ENCODE measurements around the gene TTLL5.
A peak's percentile ranks its signal among the peaks of the same experiment; 100 is the strongest.

TTLL5 gene

GRCh38 chr14:75702122-75702521 is 41.1 kb downstream of the TTLL5 start:
- DNase-seq, result no peak

GRCh38 chr14:75702616-75703261 is 41.7 kb downstream of the TTLL5 start:
- no peak for DNase-seq

GRCh38 chr14:75703467-75703866 is 42.4 kb downstream of the TTLL5 start:
- no peak for DNase-seq

GRCh38 chr14:75705014-75705413 is 44.0 kb downstream of the TTLL5 start:
- no peak for DNase-seq

- DNase-seq, result peak; percentile 8
Observed at GRCh38 chr14:75709207-75709812, 48.3 kb downstream of the TTLL5 start.

GRCh38 chr14:75711105-75711795 is 50.2 kb downstream of the TTLL5 start:
- DNase-seq, result no peak

- no peak for DNase-seq
Observed at GRCh38 chr14:75711796-75712211, 50.8 kb downstream of the TTLL5 start.

GRCh38 chr14:75714991-75715390 is 53.9 kb downstream of the TTLL5 start:
- DNase-seq, result no peak

- DNase-seq, result no peak
Observed at GRCh38 chr14:75715926-75716780, 55.1 kb downstream of the TTLL5 start.

- DNase-seq, result no peak
Observed at GRCh38 chr14:75717729-75718128, 56.7 kb downstream of the TTLL5 start.

GRCh38 chr14:75718199-75718598 is 57.2 kb downstream of the TTLL5 start:
- no peak for DNase-seq

GRCh38 chr14:75720116-75720515 is 59.1 kb downstream of the TTLL5 start:
- DNase-seq, result no peak

GRCh38 chr14:75720842-75721498 is 59.9 kb downstream of the TTLL5 start:
- no peak for DNase-seq

- DNase-seq, result no peak
Observed at GRCh38 chr14:75723716-75724115, 62.7 kb downstream of the TTLL5 start.

- DNase-seq, result no peak
Observed at GRCh38 chr14:75724414-75725204, 63.6 kb downstream of the TTLL5 start.

- no peak for DNase-seq
Observed at GRCh38 chr14:75725481-75725880, 64.4 kb downstream of the TTLL5 start.

- no peak for DNase-seq
Observed at GRCh38 chr14:75726321-75726720, 65.3 kb downstream of the TTLL5 start.

- DNase-seq, result no peak
Observed at GRCh38 chr14:75727124-75727523, 66.1 kb downstream of the TTLL5 start.

- no peak for DNase-seq
Observed at GRCh38 chr14:75732888-75733287, 71.8 kb downstream of the TTLL5 start.

- no peak for DNase-seq
Observed at GRCh38 chr14:75734854-75735253, 73.8 kb downstream of the TTLL5 start.

- no peak for DNase-seq
Observed at GRCh38 chr14:75736845-75737485, 75.9 kb downstream of the TTLL5 start.
